Peyer's patch (tissue), 4 donors: Measurements from ENCODE around the gene DGKH.

Experiments
- POLR2A ChIP-seq, 2 donors: fragments of 450-650 bp; IDR thresholded peaks; one replicate each; pipeline ENCODE4 v1.5.1; 2017; ENCODE audit warnings: antibody characterized with exemption in 2 of 2, mild to moderate bottlenecking in 2 of 2, moderate library complexity in 2 of 2
- TF ChIP-seq, protein P1 (sequence below), 6 experiments: fragments of 450-650 bp in 4 of 6; fragments of 200-600 bp in 2 of 6; sonication (generic) in 1 of 6; IDR thresholded peaks; one replicate each; pipeline ENCODE4 v1.5.1; 2017 to 2019; ENCODE audit warnings: antibody characterized with exemption in 6 of 6, mild to moderate bottlenecking in 3 of 6, moderate library complexity in 1 of 6

DNA sequence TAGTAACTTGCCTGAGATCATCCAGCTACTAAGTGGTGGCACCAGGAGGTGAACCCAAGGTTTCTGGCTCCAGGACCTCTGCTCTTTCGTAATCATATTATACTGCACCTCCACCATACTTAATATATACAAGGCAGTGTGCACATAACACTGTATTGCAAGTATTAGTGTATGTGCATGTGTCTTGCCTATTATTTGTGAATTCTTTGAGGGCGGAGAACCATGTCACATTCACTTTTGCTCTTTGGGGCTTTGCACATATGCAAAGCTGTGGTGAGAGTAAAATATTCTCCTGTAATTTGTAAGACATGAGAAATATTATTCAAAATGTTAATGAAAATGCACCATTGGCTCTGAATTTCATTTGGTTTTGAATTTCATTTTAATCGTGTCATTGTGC is 78.6 kb downstream of the DGKH start:
- TF ChIP-seq, protein P1, sequence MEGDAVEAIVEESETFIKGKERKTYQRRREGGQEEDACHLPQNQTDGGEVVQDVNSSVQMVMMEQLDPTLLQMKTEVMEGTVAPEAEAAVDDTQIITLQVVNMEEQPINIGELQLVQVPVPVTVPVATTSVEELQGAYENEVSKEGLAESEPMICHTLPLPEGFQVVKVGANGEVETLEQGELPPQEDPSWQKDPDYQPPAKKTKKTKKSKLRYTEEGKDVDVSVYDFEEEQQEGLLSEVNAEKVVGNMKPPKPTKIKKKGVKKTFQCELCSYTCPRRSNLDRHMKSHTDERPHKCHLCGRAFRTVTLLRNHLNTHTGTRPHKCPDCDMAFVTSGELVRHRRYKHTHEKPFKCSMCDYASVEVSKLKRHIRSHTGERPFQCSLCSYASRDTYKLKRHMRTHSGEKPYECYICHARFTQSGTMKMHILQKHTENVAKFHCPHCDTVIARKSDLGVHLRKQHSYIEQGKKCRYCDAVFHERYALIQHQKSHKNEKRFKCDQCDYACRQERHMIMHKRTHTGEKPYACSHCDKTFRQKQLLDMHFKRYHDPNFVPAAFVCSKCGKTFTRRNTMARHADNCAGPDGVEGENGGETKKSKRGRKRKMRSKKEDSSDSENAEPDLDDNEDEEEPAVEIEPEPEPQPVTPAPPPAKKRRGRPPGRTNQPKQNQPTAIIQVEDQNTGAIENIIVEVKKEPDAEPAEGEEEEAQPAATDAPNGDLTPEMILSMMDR (IDR thresholded peaks at IDR 0.05): no peak
- no peak for TF ChIP-seq POLR2A (IDR thresholded peaks at IDR 0.05)
